GM21717 (cell line): ENCODE data around the gene SERPINA1.

ENCODE experiments used
- ATAC-seq: cut with Tn5 transposase; IDR thresholded peaks from one replicate; pipeline ENCODE4 v1.9.1; 2021; ENCODE audit warnings: mild to moderate bottlenecking, moderate library complexity; ENCODE audit not compliant: unreplicated experiment

Gene SERPINA1

GRCh38 chr14:94384342-94384741, 4.1 kb downstream of the SERPINA1 start:
- ATAC-seq, result no peak

- ATAC-seq, result no peak
These were observed 4.6 kb downstream of the SERPINA1 start for GRCh38 chr14:94383777-94384176.

GRCh38 chr14:94382716-94383596, 5.4 kb downstream of the SERPINA1 start:
- ATAC-seq, result no peak

- ATAC-seq, result no peak
These were observed 6.2 kb downstream of the SERPINA1 start for GRCh38 chr14:94382099-94382715.

- ATAC-seq, result no peak
These were observed 7.0 kb downstream of the SERPINA1 start for GRCh38 chr14:94381149-94382030.

- no peak for ATAC-seq
These were observed 7.9 kb downstream of the SERPINA1 start for GRCh38 chr14:94380225-94381148.

GRCh38 chr14:94379291-94380224, 8.8 kb downstream of the SERPINA1 start:
- ATAC-seq, result no peak

GRCh38 chr14:94378527-94379290, 9.7 kb downstream of the SERPINA1 start:
- ATAC-seq, result no peak

GRCh38 chr14:94377866-94378470, 10.4 kb downstream of the SERPINA1 start:
- ATAC-seq, result no peak

- ATAC-seq, result no peak
These were observed 11.2 kb downstream of the SERPINA1 start for GRCh38 chr14:94376976-94377865.

GRCh38 chr14:94376108-94376975, 12.1 kb downstream of the SERPINA1 start:
- ATAC-seq, result no peak

GRCh38 chr14:94375552-94376107, 12.8 kb downstream of the SERPINA1 start:
- ATAC-seq, result no peak

- ATAC-seq, result no peak
These were observed 13.6 kb downstream of the SERPINA1 start for GRCh38 chr14:94374749-94375260.

GRCh38 chr14:94374116-94374515, 14.3 kb downstream of the SERPINA1 start:
- no peak for ATAC-seq

- no peak for ATAC-seq
These were observed 14.7 kb downstream of the SERPINA1 start for GRCh38 chr14:94373708-94374107.
